Stimulated activated CD8-positive, alpha-beta memory T cell treated with anti-CD3 and anti-CD28 coated beads, Interleukin-7, amount 100 ng/mL, for 4 hours (primary cell): ENCODE data around the gene GNG12.
"Not testable (repeated sequence)": the region's sequence is repeated elsewhere in the genome, so short reads cannot be mapped to it uniquely, and the experiment has no call there.

Experiments
- DNase-seq, 2 donors: peaks; one replicate each; pipeline ENCODE4 v3.0.0-alpha.2; 2020; ENCODE audit warnings: low read depth in 2 of 2

GNG12 gene

GRCh38 chr1:67683316-67683715, 150.0 kb downstream of the GNG12 start:
- no peak for DNase-seq

- no peak for DNase-seq
Observed at GRCh38 chr1:67682659-67683197, 150.5 kb downstream of the GNG12 start.

- DNase-seq: no peak
Observed at GRCh38 chr1:67680486-67680885, 152.8 kb downstream of the GNG12 start.

- DNase-seq: no peak
Observed at GRCh38 chr1:67679691-67680090, 153.6 kb downstream of the GNG12 start.

- no peak for DNase-seq
Observed at GRCh38 chr1:67677930-67678329, 155.3 kb downstream of the GNG12 start.

DNA sequence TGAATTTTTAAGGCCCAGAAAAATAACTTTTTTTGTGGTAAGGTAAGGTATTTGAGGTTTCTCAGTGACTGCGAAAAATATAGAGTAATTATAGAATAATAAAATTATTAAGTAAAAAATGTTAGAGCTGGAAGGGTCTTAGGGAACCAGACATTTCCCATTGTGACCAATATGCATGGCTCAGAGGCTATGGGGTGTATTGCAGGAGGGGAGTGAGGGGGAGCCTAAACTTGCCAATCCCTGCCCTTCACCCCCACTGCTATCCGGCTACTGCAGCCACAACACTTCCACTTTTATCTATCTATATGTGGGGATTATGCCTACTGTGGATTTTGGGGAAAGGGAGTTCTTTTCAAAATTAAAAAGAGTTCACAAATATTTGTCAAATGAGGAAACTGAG, 155.9 kb downstream of the GNG12 start:
- DNase-seq: no peak

DNA sequence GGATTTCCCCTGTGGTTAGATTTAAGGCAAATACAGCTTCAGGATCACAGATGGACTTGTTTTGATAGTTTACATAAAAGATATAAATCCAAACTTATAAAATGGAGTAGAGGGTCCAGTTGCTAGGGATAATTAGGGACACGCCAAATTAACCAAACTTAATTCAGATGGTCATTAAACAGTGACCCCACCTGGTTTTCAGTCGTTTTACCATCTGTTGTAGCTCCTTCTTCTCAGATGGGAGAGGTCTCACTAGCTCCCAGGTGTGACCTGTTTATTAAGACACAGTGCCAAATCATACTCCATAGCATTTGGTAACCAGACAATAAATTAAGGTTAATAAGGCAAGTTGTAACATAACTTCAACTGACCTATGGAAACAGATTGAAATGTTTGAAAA, 156.3 kb downstream of the GNG12 start:
- DNase-seq: no peak

DNA sequence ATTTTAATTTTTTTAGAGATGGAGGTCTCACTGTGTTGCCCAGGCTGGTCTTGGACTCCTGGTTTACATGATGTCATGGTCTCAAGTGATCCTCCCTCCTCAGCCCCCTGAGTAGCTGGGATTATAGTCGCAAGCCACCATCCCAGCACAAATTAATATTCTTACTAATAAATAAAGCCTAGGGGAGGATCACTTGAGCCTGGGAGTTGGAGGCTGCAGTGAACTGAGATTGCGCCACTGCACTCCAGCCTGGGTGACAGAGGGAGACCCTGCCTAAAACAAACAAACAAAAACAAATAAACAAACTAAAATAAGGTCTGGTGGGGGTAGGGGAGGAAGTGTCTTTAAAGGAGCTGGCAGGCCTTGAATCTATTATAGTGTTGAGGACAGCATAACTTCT, 157.0 kb downstream of the GNG12 start:
- no peak for DNase-seq

DNA sequence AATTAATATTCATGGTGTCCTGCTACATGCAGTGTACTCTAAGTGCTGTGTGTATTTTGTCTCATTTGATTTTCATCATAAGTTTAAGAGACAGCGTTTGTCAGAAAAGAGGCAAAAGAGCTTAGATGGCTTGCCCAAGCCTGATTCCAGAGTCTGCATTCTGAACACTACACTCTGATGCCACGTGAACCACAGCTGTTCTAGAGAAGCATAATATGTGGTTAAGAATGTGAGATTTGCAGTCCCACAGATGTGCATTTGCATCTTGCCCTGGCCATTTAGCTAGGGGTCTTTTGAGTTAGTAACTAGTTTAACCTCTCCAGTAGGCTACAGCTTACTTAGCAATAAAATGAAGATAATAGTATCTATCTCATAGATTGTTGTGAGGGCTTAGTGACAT, 157.5 kb downstream of the GNG12 start:
- no peak for DNase-seq

GRCh38 chr1:67674260-67675011, 158.8 kb downstream of the GNG12 start:
- peak; percentile 5 to 7 for DNase-seq

DNA sequence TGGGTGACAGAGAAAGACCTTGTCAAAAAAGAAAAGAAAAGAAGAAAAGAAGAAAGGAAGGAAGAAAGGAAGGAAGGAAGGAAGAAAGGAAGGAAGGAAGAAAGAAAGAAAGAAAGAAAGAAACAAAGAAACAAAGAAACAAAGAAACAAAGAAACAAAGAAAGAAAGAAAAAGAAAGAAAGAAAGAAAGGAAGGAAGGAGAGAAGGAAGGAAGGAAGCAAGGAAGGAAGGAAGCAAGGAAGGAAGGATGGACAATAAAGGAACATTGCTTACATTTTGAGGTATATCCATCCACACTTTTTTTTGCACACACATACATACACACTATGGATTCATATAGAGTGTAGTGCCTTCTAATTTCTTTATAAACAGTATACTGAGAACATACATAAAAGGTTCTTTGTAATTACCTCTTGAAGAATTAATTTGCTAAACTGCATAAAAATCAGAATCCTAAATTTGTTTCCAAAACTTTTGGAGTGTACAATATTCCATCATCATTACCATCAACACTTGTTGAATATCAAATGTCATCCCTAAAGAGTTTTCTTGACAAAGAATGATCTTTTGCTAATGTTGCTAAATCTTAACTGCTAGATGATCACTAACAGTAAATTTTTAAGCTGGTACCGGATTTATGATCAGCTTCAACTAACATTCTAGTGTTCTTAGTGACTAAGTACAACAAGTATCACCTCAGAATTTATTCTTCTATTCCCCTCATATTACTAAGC, 159.6 kb downstream of the GNG12 start:
- no peak for DNase-seq

- no peak for DNase-seq
Observed at GRCh38 chr1:67672260-67672803, 160.9 kb downstream of the GNG12 start.

DNA sequence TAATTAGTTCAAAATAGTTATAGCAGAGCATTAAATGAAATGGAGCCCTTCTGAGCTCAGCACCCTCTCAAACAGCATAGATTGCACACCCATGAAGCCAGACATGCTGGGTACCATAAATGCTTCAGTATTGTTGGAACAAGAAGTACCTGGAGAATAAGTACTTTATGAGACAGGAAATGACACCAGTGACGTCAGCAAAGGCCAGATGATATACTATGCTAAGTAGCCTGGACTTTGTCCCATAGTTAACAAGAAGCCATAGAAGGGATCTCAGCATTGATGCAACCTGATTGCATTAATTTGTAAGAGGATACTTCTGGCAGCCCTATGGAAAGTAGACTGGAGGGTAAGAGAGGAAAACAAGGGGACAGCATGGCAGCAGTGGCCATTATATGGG, 164.6 kb downstream of the GNG12 start:
- no peak for DNase-seq

GRCh38 chr1:67666636-67667035, 166.6 kb downstream of the GNG12 start:
- no peak for DNase-seq

- not testable (repeated sequence) for DNase-seq
Observed at GRCh38 chr1:67665307-67665706, 168.0 kb downstream of the GNG12 start.

DNA sequence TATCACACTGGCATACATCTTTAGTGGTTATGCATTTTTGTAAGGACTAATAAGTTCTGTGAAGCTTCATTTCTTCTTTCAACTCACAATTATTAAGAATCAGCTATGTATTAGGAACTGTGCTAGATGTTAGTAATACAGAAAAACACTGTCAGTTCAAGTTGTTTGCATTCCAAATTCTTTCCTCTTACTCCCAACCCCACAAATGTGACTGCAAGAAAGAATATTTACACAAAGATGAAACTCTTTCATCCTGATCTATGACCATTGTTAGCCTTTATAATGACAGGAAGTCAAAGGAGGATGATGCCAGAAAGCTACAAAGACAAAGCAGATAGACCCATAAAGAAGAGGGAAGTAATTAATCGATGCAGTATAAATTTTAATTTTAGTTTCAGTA, 169.2 kb downstream of the GNG12 start:
- DNase-seq: no peak

- DNase-seq: no peak
Observed at GRCh38 chr1:67662884-67663283, 170.4 kb downstream of the GNG12 start.

DNA sequence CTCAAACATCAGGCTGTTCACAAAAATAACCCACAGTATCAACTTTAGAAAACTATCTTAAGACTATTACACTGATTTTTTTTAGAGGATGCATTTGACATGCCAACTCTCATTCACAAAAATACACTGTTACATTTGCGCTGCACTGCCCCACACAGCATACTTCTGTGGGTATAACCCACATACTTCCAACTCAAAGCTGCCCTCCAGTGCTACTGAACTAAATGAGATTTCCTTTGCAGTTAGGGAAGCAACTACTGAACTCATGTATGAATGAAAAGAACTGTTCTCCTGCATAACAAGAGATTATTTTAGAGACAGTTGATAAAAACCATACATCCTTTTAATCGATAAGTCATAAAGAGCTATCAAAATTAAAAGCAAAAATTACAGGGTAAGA, 174.0 kb downstream of the GNG12 start:
- DNase-seq: no peak

DNA sequence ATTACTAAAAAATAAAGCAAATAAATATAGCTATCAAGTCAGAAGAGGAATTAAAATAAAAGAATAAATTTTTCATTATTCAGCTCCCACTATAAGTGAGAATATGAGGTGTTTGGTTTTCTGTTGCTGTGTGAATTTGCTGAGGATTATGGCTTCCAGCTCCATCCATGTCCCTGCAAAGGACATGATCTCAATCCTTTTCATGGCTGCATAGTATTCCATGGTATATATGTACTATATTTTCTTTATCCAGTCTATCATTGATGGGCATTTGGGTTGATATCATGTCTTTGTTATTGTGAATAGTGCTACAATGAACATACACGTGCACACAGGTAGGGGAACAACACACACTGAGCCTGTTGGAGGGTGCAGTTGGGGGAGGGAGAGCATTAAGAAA, 176.1 kb downstream of the GNG12 start:
- not testable (repeated sequence) for DNase-seq

DNA sequence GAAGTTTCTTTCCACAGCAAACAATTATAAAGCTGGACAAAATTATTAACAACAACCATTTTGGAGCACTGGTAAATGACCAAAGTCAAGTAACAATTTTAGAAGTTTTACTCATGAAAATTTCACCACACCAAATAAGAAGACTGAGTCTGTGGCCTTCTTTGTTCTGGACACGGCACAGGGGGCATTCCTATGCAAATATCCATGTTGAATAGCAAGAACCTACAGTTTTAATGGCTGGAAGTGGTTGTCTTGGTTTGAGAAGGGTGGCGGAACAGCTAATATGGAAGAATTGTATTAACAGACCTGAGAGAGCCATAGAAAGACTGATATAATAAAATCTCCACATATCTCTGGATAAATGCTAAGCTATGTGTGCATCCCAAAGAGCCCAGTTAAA, 177.7 kb downstream of the GNG12 start:
- no peak for DNase-seq

DNA sequence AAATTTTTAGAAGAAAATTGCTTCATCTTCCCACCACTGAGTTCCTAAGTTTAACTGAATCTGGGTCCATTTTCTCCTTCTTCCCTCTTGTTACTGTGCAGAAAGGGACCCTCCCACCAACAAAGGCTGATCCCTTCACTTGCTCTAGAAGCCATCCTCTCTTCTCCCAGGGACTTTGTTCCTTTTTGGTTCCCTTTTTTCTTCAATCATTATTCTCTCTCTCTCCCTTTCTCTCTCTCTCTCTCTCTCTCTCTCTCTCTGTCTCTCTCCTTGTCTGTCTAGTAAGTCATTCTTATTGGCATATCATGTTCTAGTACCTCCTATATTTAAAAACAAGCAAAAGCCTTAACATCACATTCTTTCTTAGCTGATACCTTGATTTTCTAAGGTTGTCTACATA, 180.0 kb downstream of the GNG12 start:
- no peak for DNase-seq

DNA sequence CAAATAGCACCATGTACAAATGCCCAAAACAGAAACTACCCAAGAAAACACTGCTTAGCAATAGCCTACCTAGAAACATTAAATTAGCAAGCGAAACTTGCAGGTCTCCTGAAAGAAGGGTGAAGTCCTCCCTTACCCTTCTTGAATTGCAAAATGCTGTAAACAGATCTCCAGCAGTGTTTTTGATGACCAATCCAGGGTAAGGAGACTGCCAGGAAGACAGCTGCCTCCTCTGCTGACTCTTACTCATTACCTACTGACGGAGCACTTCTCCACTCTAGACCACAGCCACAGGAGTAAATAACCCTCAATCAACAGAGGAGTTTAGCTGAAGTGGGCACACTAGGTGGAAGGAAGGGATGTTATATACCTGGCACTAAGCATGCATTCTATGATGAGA, 180.5 kb downstream of the GNG12 start:
- no peak for DNase-seq
